ENCODE results near the gene HLA-E.

HLA-E gene

DNA sequence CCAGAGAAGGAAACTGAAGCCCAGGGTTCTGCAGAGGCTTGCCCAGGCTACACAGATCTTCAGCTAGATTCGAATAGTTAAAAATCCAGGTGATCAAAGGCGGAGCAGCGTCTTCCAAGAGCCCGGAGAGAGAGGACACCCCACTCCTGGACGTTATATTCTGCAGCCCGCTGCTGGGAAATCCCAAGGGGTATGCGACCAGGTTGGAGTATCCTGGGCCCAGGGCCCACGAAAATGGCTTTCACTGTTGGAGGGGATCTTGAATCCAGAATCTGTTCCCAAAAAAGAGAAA is 44.9 kb upstream of the HLA-E start:
- no peaks in the 10 kb centered on the region for H3F3A ChIP-seq (ENCODE audit: insufficient read depth)
- H4K20me1 ChIP-seq (ENCODE audit: low read depth, low read length) = no peaks in the 10 kb centered on the region
- peaks cover 4% of the 10 kb centered on the region; the same call in 1 of the 2 replicates for H3K27me3 ChIP-seq (ENCODE audit: low read length)
- H3K79me2 ChIP-seq (ENCODE audit: insufficient read depth, low read length) = no peaks in the 10 kb centered on the region
- no peaks in the 10 kb centered on the region for H3K9me2 ChIP-seq (replicated peaks; ENCODE audit: insufficient read depth, low read length)
- H3K27ac ChIP-seq (ENCODE audit: low read depth, low read length) = no peak overlapping the region
- no peak overlapping the region for H3K4me2 ChIP-seq (ENCODE audit: low read depth, low read length, poor library complexity, severe bottlenecking)
- no peaks in the 10 kb centered on the region for H3K36me3 ChIP-seq (ENCODE audit: low read length)
- no peak overlapping the region for H3K4me3 ChIP-seq (ENCODE audit: insufficient read depth, low read length, poor library complexity, severe bottlenecking)
- no peak overlapping the region for H2AFZ ChIP-seq (ENCODE audit: low read depth, low read length, severe bottlenecking)
- TF ChIP-seq, protein P1, sequence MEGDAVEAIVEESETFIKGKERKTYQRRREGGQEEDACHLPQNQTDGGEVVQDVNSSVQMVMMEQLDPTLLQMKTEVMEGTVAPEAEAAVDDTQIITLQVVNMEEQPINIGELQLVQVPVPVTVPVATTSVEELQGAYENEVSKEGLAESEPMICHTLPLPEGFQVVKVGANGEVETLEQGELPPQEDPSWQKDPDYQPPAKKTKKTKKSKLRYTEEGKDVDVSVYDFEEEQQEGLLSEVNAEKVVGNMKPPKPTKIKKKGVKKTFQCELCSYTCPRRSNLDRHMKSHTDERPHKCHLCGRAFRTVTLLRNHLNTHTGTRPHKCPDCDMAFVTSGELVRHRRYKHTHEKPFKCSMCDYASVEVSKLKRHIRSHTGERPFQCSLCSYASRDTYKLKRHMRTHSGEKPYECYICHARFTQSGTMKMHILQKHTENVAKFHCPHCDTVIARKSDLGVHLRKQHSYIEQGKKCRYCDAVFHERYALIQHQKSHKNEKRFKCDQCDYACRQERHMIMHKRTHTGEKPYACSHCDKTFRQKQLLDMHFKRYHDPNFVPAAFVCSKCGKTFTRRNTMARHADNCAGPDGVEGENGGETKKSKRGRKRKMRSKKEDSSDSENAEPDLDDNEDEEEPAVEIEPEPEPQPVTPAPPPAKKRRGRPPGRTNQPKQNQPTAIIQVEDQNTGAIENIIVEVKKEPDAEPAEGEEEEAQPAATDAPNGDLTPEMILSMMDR (IDR thresholded peaks at IDR 0.05; ENCODE audit: insufficient read depth, low read length, poor library complexity, severe bottlenecking) = no peak
- TF ChIP-seq EZH2phosphoT487 (conservative IDR thresholded peaks at IDR 0.05; ENCODE audit: low read length) = no peak
- no peak overlapping the region for H3K9ac ChIP-seq (ENCODE audit: low read length)
- H3K9me3 ChIP-seq (ENCODE audit: insufficient read depth, low read length) = no peaks in the 10 kb centered on the region

DNA sequence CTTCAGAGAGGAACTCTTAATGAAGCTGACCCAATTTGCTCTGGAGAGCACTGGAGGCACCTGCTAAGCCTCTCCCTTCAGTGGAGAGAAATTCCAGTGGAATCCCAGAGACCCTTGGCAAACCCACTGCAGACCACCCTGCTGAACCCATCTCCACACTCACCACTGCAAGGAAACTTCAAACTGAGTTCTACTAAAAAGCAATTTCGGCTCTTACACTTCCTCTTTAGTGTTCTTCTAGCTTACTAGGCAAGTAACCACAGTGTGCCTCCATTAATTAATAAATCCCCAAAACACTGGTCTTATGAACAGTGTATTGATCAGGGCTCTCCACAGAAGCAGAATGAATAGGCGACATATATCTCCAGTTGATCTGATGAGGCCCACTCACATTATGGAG is 43.0 kb upstream of the HLA-E start:
- TF ChIP-seq, protein P1 (IDR thresholded peaks at IDR 0.05; ENCODE audit: insufficient read depth, low read length, poor library complexity, severe bottlenecking) = no peak
- no peak for TF ChIP-seq EZH2phosphoT487 (conservative IDR thresholded peaks at IDR 0.05; ENCODE audit: low read length)

DNA sequence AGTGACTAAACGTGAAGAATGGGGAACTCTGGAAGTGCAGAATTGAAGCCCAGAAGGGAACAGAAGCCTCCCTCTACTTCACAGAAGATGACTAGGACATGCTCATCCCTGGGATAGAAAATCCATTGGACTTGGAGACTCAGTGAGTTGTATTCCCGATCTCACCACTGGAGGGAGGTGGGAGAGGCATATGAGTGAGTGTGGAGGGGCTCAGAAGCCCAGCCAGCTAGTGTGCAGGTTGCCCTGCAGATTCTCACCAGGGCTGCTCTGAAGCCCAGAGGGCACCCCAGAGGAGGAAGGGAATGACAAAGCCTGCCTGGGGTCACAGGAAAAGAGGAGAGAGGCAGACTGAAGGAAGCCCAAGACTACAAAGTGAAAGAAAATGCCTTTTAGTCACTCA is 42.1 kb upstream of the HLA-E start:
- Histone ChIP-seq H3K9me3 (ENCODE audit: insufficient read depth, low read length) (no peaks in the 10 kb centered on the region), H3K4me2 (ENCODE audit: low read depth, low read length, poor library complexity, severe bottlenecking) (no peak overlapping the region), H3K9me2 (replicated peaks; ENCODE audit: insufficient read depth, low read length) (no peaks in the 10 kb centered on the region), H3K79me2 (ENCODE audit: insufficient read depth, low read length) (no peaks in the 10 kb centered on the region), H3K27ac (ENCODE audit: low read depth, low read length) (no peak overlapping the region), H3K4me3 (ENCODE audit: insufficient read depth, low read length, poor library complexity, severe bottlenecking) (no peak overlapping the region), H3K36me3 (ENCODE audit: low read length) (no peaks in the 10 kb centered on the region), H3F3A (ENCODE audit: insufficient read depth) (no peaks in the 10 kb centered on the region), H2AFZ (ENCODE audit: low read depth, low read length, severe bottlenecking) (no peak overlapping the region), H4K20me1 (ENCODE audit: low read depth, low read length) (no peaks in the 10 kb centered on the region), H3K9ac (ENCODE audit: low read length) (no peak overlapping the region), H3K27me3 (ENCODE audit: low read length) (peaks cover 4% of the 10 kb centered on the region; the same call in 1 of the 2 replicates)
- TF ChIP-seq, protein P1 (IDR thresholded peaks at IDR 0.05; ENCODE audit: insufficient read depth, low read length, poor library complexity, severe bottlenecking) = no peak
- no peak for TF ChIP-seq EZH2phosphoT487 (conservative IDR thresholded peaks at IDR 0.05; ENCODE audit: low read length)

More for the DNA sequence above, 43.0 kb upstream of the HLA-E start:
- H3K9me3 ChIP-seq (ENCODE audit: insufficient read depth, low read length) = no peaks in the 10 kb centered on the region
- H3K9me2 ChIP-seq (replicated peaks; ENCODE audit: insufficient read depth, low read length) = no peaks in the 10 kb centered on the region
- no peaks in the 10 kb centered on the region for H3K79me2 ChIP-seq (ENCODE audit: insufficient read depth, low read length)
- H3K4me2 ChIP-seq (ENCODE audit: low read depth, low read length, poor library complexity, severe bottlenecking) = no peak overlapping the region
- no peak overlapping the region for H2AFZ ChIP-seq (ENCODE audit: low read depth, low read length, severe bottlenecking)
- no peaks in the 10 kb centered on the region for H3F3A ChIP-seq (ENCODE audit: insufficient read depth)
- H3K36me3 ChIP-seq (ENCODE audit: low read length) = no peaks in the 10 kb centered on the region
- H3K27me3 ChIP-seq (ENCODE audit: low read length) = peaks cover 4% of the 10 kb centered on the region; the same call in 1 of the 2 replicates
- no peaks in the 10 kb centered on the region for H4K20me1 ChIP-seq (ENCODE audit: low read depth, low read length)
- H3K4me3 ChIP-seq (ENCODE audit: insufficient read depth, low read length, poor library complexity, severe bottlenecking) = no peak overlapping the region
- no peak overlapping the region for H3K9ac ChIP-seq (ENCODE audit: low read length)
- no peak overlapping the region for H3K27ac ChIP-seq (ENCODE audit: low read depth, low read length)

DNA sequence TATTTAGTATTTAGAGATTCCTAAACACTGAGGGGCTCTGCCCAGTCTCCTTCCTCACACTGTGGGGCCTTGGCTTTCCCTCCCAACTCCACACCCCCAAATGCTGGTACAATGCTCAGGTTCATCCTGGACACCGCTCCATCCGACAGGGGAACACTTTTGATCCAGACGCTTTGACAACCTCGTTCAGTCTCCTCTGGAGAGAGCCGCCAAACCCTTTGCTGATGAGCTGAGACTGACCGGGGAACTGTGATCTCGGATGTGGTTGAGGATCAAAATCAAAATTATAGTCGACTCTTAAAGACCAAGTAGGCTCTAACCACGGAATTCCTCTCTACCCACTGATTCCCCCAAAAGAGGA is 38.8 kb upstream of the HLA-E start:
- 0 out of 2 replicates have a peak, but pooled peaks have one; percentile 15 for TF ChIP-seq EZH2phosphoT487 (conservative IDR thresholded peaks at IDR 0.05; ENCODE audit: low read length)
- TF ChIP-seq, protein P1 (IDR thresholded peaks at IDR 0.05; ENCODE audit: insufficient read depth, low read length, poor library complexity, severe bottlenecking) = no peak
- Histone ChIP-seq H3K4me2 (ENCODE audit: low read depth, low read length, poor library complexity, severe bottlenecking) (no peak overlapping the region), H3K4me3 (ENCODE audit: insufficient read depth, low read length, poor library complexity, severe bottlenecking) (no peak overlapping the region), H3K9me3 (ENCODE audit: insufficient read depth, low read length) (no peaks in the 10 kb centered on the region), H3K9ac (ENCODE audit: low read length) (no peak overlapping the region), H3K9me2 (replicated peaks; ENCODE audit: insufficient read depth, low read length) (no peaks in the 10 kb centered on the region), H3K36me3 (ENCODE audit: low read length) (no peaks in the 10 kb centered on the region), H4K20me1 (ENCODE audit: low read depth, low read length) (no peaks in the 10 kb centered on the region), H3K27me3 (ENCODE audit: low read length) (no peaks in the 10 kb centered on the region), H2AFZ (ENCODE audit: low read depth, low read length, severe bottlenecking) (no peak overlapping the region), H3K79me2 (ENCODE audit: insufficient read depth, low read length) (no peaks in the 10 kb centered on the region), H3K27ac (ENCODE audit: low read depth, low read length) (no peak overlapping the region), H3F3A (ENCODE audit: insufficient read depth) (no peaks in the 10 kb centered on the region)

Measured in SU-DHL-6 (cell line).